ENCODE results near the gene SNRNP70. TPM values are rescaled to one million over a fixed set of nuclear protein-coding genes. Genes with fewer than 3 reads are reported as not detected.

SNRNP70 gene
- total and polyA plus RNA-seq, 2 of the 13 experiments (the other 11 are each of a cell fraction or from before 2014, with no cell fraction given): 150 to 210 TPM

- TF ChIP-seq ZNF687 (CRISPR knock-in tag; IDR thresholded peaks at IDR 0.05) (peak; percentile 57; the same call in 1 of the 2 replicates), KLF12 (CRISPR knock-in tag; IDR thresholded peaks at IDR 0.05; ENCODE audit: borderline replicate concordance) (peak; percentile 2; the same call in 1 of the 2 replicates), ZBTB42 (CRISPR knock-in tag; IDR thresholded peaks at IDR 0.05) (no peak), SAFB2 (CRISPR knock-in tag; IDR thresholded peaks at IDR 0.05; ENCODE audit: borderline replicate concordance, low read depth) (no peak), HCFC1 (IDR thresholded peaks at IDR 0.05; ENCODE audit: low read depth, low read length) (peak; percentile 56; the same call in 1 of the 2 replicates), ASH2L (IDR thresholded peaks at IDR 0.05; ENCODE audit: insufficient read length, low read depth, low read length) (no peak), KDM3A (CRISPR knock-in tag; IDR thresholded peaks at IDR 0.05; ENCODE audit: low read depth) (peak; percentile 45; the same call in 1 of the 2 replicates), ZNF446 (CRISPR knock-in tag; IDR thresholded peaks at IDR 0.05) (no peak), PRDM10 (CRISPR knock-in tag; IDR thresholded peaks at IDR 0.05; ENCODE audit: low read depth) (peak; percentile 69; the same call in 1 of the 2 replicates), TFAP4 (IDR thresholded peaks at IDR 0.05; ENCODE audit: borderline replicate concordance, low read depth) (no peak), HDAC1 (CRISPR knock-in tag; IDR thresholded peaks at IDR 0.05) (peak; percentile 41; the same call in 1 of the 2 replicates), ZNF234 (CRISPR knock-in tag; conservative IDR thresholded peaks at IDR 0.05) (no peak; the same call in 1 of the 2 replicates), PATZ1 (CRISPR knock-in tag; IDR thresholded peaks at IDR 0.05) (0 out of 2 replicates have a peak, but pooled peaks have one; percentile 11), YEATS2 (CRISPR knock-in tag; IDR thresholded peaks at IDR 0.05; ENCODE audit: borderline replicate concordance) (no peak), BCL6 (CRISPR knock-in tag; IDR thresholded peaks at IDR 0.05) (no peak)
- TF ChIP-seq, protein P1, sequence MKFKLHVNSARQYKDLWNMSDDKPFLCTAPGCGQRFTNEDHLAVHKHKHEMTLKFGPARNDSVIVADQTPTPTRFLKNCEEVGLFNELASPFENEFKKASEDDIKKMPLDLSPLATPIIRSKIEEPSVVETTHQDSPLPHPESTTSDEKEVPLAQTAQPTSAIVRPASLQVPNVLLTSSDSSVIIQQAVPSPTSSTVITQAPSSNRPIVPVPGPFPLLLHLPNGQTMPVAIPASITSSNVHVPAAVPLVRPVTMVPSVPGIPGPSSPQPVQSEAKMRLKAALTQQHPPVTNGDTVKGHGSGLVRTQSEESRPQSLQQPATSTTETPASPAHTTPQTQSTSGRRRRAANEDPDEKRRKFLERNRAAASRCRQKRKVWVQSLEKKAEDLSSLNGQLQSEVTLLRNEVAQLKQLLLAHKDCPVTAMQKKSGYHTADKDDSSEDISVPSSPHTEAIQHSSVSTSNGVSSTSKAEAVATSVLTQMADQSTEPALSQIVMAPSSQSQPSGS (CRISPR knock-in tag; IDR thresholded peaks at IDR 0.05): peak; percentile 39; the same call in 1 of the 2 replicates
Observed at GRCh38 chr19:49114630-49115363, 29.5 kb downstream of the SNRNP70 start (continued).
